ENCODE data around the gene IPMK.

GRCh38 chr10:58164517-58164916 lies 103.2 kb downstream of the IPMK start:
- TF ChIP-seq POLR2A (IDR thresholded peaks at IDR 0.05) (no peak), CTCF (IDR thresholded peaks at IDR 0.05) (no peak)
